Peyer's patch (tissue), 4 donors: ENCODE results near the gene PRR15L.

Experiments
- CTCF ChIP-seq, 6 experiments: fragments of 450-650 bp in 4 of 6; fragments of 200-600 bp in 2 of 6; sonication (generic) in 1 of 6; IDR thresholded peaks; one replicate each; pipeline ENCODE4 v1.5.1; 2017 to 2019; ENCODE audit warnings: antibody characterized with exemption in 6 of 6, mild to moderate bottlenecking in 3 of 6, moderate library complexity in 1 of 6
- POLR2A ChIP-seq, 2 donors: fragments of 450-650 bp; IDR thresholded peaks; one replicate each; pipeline ENCODE4 v1.5.1; 2017; ENCODE audit warnings: antibody characterized with exemption in 2 of 2, mild to moderate bottlenecking in 2 of 2, moderate library complexity in 2 of 2

GRCh38 chr17:47913050-47913449, 44.6 kb downstream of the PRR15L start:
- no peak for TF ChIP-seq CTCF (IDR thresholded peaks at IDR 0.05)
- TF ChIP-seq POLR2A (IDR thresholded peaks at IDR 0.05), result no peak
